Measurements from ENCODE around the gene GRID2. TPM values are rescaled to one million over a fixed set of nuclear protein-coding genes. Genes with fewer than 3 reads are reported as not detected.
A peak's percentile ranks its signal among the peaks of the same experiment; 100 is the strongest.

GRID2 gene
- polyA plus RNA-seq, 1 donor (not counting 4 experiments of a cell fraction or from before 2014, with no cell fraction given), result not detected

GRCh38 chr4:92825256-92825655, 521.5 kb downstream of the GRID2 start:
- Histone ChIP-seq H3K9me3 (ENCODE audit: control insufficient read depth, low read depth, low read length) (no peaks in the 10 kb centered on the region), H2AFZ (ENCODE audit: control insufficient read depth, low read length) (no peak overlapping the region), H3K36me3 (ENCODE audit: control insufficient read depth in 2 of 2, extremely low read depth in 1 of 2, insufficient read depth in 2 of 2, low read length in 2 of 2) (no peaks in the 10 kb centered on the region), H3K4me3 (ENCODE audit: control insufficient read depth in 2 of 3, extremely low read depth in 1 of 3, insufficient read depth in 2 of 3, low read depth in 1 of 3, low read length in 3 of 3) (no peak overlapping the region), H3K4me2 (ENCODE audit: control insufficient read depth, extremely low read depth, insufficient read depth, low read depth, low read length) (no peak overlapping the region), H3K79me2 (ENCODE audit: control insufficient read depth, insufficient read depth, low read length) (no peaks in the 10 kb centered on the region), H3K9me1 (ENCODE audit: control insufficient read depth, extremely low read depth, insufficient read depth, low read length) (no peaks in the 10 kb centered on the region), H3K4me1 (ENCODE audit: control insufficient read depth, extremely low read depth, insufficient read depth, low read length) (no peaks in the 10 kb centered on the region), H3K9ac (ENCODE audit: control insufficient read depth, extremely low read depth, insufficient read depth, low read length) (no peak overlapping the region), H4K20me1 (ENCODE audit: control insufficient read depth, extremely low read depth, insufficient read depth, low read length) (no peaks in the 10 kb centered on the region), H3K27me3 (ENCODE audit: control insufficient read depth, extremely low read depth, insufficient read depth, low read length) (no peaks in the 10 kb centered on the region), H3K27ac (ENCODE audit: control insufficient read depth, insufficient read depth, low read length) (no peak overlapping the region)
- dilution Hi-C loops (cut with MboI; ENCODE audit: extremely low pct_ligation_motif_present, low sequenced_read_pairs), result no loop called here
- no peak for DNase-seq (ENCODE audit: low read depth, low spot score)
- FAIRE-seq, result peak; percentile 69
- TF ChIP-seq, protein P1, sequence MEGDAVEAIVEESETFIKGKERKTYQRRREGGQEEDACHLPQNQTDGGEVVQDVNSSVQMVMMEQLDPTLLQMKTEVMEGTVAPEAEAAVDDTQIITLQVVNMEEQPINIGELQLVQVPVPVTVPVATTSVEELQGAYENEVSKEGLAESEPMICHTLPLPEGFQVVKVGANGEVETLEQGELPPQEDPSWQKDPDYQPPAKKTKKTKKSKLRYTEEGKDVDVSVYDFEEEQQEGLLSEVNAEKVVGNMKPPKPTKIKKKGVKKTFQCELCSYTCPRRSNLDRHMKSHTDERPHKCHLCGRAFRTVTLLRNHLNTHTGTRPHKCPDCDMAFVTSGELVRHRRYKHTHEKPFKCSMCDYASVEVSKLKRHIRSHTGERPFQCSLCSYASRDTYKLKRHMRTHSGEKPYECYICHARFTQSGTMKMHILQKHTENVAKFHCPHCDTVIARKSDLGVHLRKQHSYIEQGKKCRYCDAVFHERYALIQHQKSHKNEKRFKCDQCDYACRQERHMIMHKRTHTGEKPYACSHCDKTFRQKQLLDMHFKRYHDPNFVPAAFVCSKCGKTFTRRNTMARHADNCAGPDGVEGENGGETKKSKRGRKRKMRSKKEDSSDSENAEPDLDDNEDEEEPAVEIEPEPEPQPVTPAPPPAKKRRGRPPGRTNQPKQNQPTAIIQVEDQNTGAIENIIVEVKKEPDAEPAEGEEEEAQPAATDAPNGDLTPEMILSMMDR (optimal IDR thresholded peaks at IDR 0.05 in 1 of 3, IDR thresholded peaks at IDR 0.05 in 1 of 3, conservative IDR thresholded peaks at IDR 0.05 in 1 of 3; ENCODE audit: extremely low read depth in 1 of 3, insufficient read depth in 2 of 3, low read length in 3 of 3), result no peak
- TF ChIP-seq EZH2 (IDR thresholded peaks at IDR 0.05; ENCODE audit: low read length), result no peak

DNA sequence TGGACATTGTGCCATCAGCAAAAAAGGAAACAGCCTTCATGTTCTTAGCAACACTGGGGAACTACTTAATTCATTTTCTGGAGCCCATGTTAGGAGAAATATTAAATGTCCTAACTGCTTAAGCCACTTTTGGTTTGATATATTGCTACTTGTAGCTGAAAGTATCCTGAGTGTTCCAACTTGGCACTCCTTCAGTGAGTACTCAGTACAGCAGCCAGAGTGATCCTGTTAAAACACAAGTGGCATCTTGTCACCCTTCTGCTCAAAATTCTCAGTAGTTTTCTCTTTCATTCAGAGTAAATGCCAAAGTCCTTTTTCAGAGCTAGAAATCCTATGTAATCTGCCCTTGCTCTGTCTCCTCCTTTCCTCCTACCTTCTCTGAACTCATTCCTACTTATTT, 522.0 kb downstream of the GRID2 start:
- H3K9ac ChIP-seq (ENCODE audit: control insufficient read depth, extremely low read depth, insufficient read depth, low read length), result no peak overlapping the region
- H4K20me1 ChIP-seq (ENCODE audit: control insufficient read depth, extremely low read depth, insufficient read depth, low read length), result no peaks in the 10 kb centered on the region
- H3K4me3 ChIP-seq (ENCODE audit: control insufficient read depth in 2 of 3, extremely low read depth in 1 of 3, insufficient read depth in 2 of 3, low read depth in 1 of 3, low read length in 3 of 3), result no peak overlapping the region
- dilution Hi-C loops (cut with MboI; ENCODE audit: extremely low pct_ligation_motif_present, low sequenced_read_pairs), result no loop called here
- FAIRE-seq (no peak), DNase-seq (ENCODE audit: low read depth, low spot score) (no peak)
- H3K9me3 ChIP-seq (ENCODE audit: control insufficient read depth, low read depth, low read length), result no peaks in the 10 kb centered on the region
- TF ChIP-seq EZH2 (IDR thresholded peaks at IDR 0.05; ENCODE audit: low read length), result no peak
- TF ChIP-seq, protein P1 (optimal IDR thresholded peaks at IDR 0.05 in 1 of 3, IDR thresholded peaks at IDR 0.05 in 1 of 3, conservative IDR thresholded peaks at IDR 0.05 in 1 of 3; ENCODE audit: extremely low read depth in 1 of 3, insufficient read depth in 2 of 3, low read length in 3 of 3), result no peak
- H3K36me3 ChIP-seq (ENCODE audit: control insufficient read depth in 2 of 2, extremely low read depth in 1 of 2, insufficient read depth in 2 of 2, low read length in 2 of 2), result no peaks in the 10 kb centered on the region
- no peak overlapping the region for H3K4me2 ChIP-seq (ENCODE audit: control insufficient read depth, extremely low read depth, insufficient read depth, low read depth, low read length)
- no peaks in the 10 kb centered on the region for H3K4me1 ChIP-seq (ENCODE audit: control insufficient read depth, extremely low read depth, insufficient read depth, low read length)
- H3K27me3 ChIP-seq (ENCODE audit: control insufficient read depth, extremely low read depth, insufficient read depth, low read length), result no peaks in the 10 kb centered on the region
- no peak overlapping the region for H3K27ac ChIP-seq (ENCODE audit: control insufficient read depth, insufficient read depth, low read length)
- no peaks in the 10 kb centered on the region for H3K79me2 ChIP-seq (ENCODE audit: control insufficient read depth, insufficient read depth, low read length)
- H3K9me1 ChIP-seq (ENCODE audit: control insufficient read depth, extremely low read depth, insufficient read depth, low read length), result no peaks in the 10 kb centered on the region
- H2AFZ ChIP-seq (ENCODE audit: control insufficient read depth, low read length), result no peak overlapping the region
